ENCODE results near the gene EXOSC2.

The EXOSC2 gene

DNA sequence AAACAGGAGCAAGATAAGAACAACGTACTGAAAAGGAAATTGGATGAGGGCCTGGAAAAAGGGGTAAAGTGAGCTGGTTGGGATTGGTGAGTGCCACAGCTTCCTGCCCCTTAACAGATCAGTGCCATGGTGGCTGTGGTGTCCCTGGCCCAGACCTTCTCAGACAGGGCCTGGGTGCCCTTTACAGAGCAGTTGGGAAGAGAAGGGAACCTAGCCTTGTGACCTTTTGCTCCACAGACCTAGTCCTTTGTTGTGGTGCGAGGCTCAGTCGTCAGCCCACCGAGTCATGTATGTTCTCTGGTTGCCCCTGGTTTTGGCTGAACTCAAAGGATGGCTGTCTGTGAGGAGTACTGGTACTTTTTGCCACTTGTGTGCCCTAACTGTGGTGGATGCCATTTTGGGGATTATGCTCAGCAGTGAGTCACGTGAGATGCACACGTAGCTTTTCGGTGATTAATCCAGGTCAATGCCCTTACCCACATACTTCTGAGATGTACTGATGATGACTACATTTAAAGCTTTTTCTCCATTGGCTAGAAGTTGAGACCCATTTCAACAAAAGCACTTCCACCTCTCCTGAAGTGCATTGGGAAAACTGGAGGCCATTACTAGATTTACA lies 48.4 kb downstream of the EXOSC2 start:
- no peak for DNase-seq

DNA sequence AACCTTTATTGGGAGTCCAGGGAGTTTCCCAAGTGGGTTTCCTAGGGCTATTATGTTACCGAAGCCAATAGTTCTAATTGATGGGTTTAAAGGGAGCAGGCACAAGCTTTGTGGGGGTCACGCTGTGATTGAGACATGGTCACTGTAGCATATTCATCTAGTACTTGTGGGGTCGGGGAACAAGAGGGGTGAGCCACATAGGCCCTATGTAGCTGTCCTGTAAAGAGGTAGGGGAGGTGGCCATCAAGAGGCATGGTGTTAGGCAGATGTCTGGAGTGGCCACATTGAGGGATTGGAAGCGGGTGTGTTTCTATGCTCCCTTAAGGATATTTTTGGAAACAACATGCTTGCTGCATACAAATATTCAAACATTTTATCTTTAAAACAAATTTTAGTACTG lies 50.1 kb downstream of the EXOSC2 start:
- no peak for DNase-seq

DNA sequence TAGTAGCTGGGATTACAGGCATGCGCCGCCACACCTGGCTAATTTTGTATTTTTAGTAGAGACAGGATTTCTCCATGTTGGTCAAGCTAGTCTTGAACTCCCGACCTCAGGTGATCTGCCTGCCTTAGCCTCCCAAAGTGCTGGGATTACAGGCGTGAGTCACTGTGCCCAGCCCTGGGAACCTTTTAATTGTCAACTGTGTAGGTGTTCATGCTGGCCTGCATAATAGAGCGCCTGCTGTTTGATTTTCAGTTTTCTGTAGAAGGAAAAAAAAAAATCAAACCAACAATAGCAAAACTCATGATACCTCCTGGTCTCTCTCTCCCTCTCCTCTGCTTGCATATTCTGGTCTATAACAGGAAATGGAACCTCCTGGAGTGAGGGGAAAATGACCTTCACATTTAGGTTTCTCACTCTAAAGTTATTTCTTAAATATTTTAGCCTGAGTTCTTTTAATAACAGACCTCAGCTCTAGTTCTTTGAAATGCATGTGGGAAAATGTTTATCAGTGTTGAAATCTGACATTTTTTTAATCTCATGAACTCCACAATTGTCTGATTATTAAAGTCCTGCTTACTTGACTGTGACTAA lies 51.7 kb downstream of the EXOSC2 start:
- no peak for DNase-seq

DNA sequence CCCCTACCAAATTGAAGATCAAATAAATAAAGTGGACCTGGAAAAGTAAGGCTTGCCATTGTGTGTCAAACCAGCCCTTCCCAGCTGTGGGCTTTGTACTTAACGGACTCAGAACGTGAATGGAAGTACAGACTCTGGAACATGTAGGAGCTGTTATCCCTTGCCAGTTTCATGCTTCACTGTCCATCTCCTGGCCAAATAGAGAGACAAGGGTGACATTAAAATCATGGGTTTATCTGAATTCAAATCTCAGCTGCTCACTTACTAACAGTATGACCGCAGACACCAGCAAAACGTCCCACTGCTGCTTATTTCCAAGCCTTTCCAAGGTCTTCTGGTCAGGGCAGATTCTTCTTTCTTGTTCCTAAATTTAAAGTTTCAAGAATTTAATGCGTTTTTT lies 52.2 kb downstream of the EXOSC2 start:
- DNase-seq, result no peak

DNA sequence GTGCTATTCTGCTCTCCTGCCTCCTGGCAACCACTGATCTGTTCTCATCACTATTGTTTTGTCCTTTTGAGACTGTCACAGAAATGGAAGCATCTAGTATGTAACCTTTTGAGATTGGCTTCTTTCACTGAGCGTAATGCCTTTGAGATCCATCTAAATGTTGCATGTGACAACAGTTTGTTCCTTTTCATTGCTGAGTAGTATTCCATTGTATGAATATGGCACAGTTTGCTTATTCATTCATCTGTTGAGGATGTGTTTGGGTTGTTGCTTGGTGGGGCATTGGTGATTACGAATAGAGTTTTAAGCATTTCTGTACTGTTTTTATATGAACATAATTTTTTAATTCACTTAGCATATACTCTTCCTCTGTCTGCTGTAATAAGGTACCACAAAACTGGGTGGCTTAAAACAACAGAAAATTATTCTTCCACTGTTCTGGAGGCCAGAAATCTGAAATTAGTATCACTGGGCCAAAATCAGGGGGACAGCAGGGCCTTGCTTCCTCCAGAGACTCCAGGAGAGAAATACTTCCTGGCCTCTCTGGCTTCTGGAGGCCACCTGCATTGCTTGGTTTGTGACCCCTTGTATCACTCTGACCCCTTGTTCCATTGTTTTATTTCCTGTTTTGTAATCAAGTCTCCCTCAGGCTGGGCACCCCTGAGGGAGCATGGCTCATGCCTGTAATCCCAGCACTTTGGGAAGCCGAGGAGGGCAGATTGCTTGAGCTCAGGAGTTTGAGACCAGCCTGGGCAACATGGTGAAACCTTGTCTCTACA lies 53.0 kb downstream of the EXOSC2 start:
- no peak for DNase-seq

DNA sequence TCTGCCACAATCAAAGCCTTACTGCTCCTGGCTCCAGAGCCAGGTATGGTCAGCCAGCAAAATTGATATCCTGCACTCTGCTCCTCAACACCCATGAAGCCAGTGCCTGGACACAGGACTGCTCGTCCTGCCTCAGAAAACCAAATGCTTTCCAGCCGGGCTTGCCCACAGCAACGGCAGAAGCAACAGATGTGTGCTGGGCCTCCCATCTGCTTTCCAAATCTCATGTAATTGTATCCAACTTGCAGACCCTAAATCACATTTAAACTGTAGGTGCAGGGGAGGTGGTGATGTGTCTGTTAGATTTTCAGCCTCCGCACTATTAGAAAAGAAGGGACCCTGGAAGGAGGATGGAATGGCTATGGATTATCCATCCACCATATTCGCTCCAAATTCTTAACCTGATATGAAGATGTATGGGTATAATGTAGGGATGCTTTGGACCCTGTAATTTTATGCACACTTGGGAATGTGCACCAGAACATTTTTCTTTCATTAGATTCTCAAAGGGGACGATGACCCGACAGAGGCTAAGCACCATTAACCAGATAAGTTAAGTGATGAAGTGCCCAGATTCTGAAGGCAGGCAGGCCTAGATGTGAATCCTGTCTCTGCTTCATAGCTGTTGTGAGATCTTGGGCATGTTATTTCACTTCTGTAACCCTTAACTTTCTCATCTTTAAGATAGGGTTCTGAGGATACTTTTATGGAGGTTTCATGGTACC lies 58.2 kb downstream of the EXOSC2 start:
- peak; percentile 16 for DNase-seq
